ENCODE measurements around the gene RDH5.

- TF ChIP-seq, protein P1, sequence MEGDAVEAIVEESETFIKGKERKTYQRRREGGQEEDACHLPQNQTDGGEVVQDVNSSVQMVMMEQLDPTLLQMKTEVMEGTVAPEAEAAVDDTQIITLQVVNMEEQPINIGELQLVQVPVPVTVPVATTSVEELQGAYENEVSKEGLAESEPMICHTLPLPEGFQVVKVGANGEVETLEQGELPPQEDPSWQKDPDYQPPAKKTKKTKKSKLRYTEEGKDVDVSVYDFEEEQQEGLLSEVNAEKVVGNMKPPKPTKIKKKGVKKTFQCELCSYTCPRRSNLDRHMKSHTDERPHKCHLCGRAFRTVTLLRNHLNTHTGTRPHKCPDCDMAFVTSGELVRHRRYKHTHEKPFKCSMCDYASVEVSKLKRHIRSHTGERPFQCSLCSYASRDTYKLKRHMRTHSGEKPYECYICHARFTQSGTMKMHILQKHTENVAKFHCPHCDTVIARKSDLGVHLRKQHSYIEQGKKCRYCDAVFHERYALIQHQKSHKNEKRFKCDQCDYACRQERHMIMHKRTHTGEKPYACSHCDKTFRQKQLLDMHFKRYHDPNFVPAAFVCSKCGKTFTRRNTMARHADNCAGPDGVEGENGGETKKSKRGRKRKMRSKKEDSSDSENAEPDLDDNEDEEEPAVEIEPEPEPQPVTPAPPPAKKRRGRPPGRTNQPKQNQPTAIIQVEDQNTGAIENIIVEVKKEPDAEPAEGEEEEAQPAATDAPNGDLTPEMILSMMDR (IDR thresholded peaks at IDR 0.05; ENCODE audit: low read depth, low read length, poor library complexity, severe bottlenecking): no peak
- TF ChIP-seq EZH2phosphoT487 (IDR thresholded peaks at IDR 0.05; ENCODE audit: borderline replicate concordance, low read length): no peak
Measured at GRCh38 chr12:55698241-55698955, 21.8 kb upstream of the RDH5 start.

Measured in DOHH2 (cell line).